ENCODE measurements around the gene JAK1.

Gene JAK1

GRCh38 chr1:64855557-64855956 lies 110.8 kb downstream of the JAK1 start:
- Histone ChIP-seq H3K9ac (ENCODE audit: low read length) (no peak overlapping the region), H3K4me1 (ENCODE audit: control insufficient read depth, low read depth, low read length) (no peaks in the 10 kb centered on the region), H4K5ac (ENCODE audit: low read length) (no peak overlapping the region), H3K18ac (ENCODE audit: low read length) (no peak overlapping the region), H3K4me2 (ENCODE audit: low read length) (no peak overlapping the region), H3K4ac (ENCODE audit: low read depth, low read length) (no peak overlapping the region), H2BK15ac (replicated peaks; ENCODE audit: low read depth) (no peak overlapping the region), H3K27me3 (ENCODE audit: insufficient read depth, low read length, poor library complexity) (no peaks in the 10 kb centered on the region), H3K56ac (ENCODE audit: low read length) (no peak overlapping the region), H3K27ac (ENCODE audit: low read depth, low read length) (no peak overlapping the region), H3K36me3 (ENCODE audit: control insufficient read depth, insufficient read depth, low read length) (peaks cover 2% of the 10 kb centered on the region), H3K79me1 (ENCODE audit: low read length) (no peaks in the 10 kb centered on the region), H3K79me2 (ENCODE audit: control insufficient read depth, insufficient read depth, low read length) (no peaks in the 10 kb centered on the region), H4K8ac (ENCODE audit: low read depth, low read length) (no peak overlapping the region), H3K4me3 (ENCODE audit: low read length) (no peak overlapping the region), H2AK5ac (ENCODE audit: low read length) (no peak overlapping the region), H2BK120ac (ENCODE audit: low read depth, low read length) (no peak overlapping the region), H3K23ac (ENCODE audit: low read length) (no peak overlapping the region), H2BK5ac (ENCODE audit: low read length) (no peak overlapping the region)
- no CpG with 5 or more reads among the region's 8 CpGs for WGBS (ENCODE audit: extremely low coverage, insufficient coverage, low lambda C conversion rate)
- DNase-seq = no peak

DNA sequence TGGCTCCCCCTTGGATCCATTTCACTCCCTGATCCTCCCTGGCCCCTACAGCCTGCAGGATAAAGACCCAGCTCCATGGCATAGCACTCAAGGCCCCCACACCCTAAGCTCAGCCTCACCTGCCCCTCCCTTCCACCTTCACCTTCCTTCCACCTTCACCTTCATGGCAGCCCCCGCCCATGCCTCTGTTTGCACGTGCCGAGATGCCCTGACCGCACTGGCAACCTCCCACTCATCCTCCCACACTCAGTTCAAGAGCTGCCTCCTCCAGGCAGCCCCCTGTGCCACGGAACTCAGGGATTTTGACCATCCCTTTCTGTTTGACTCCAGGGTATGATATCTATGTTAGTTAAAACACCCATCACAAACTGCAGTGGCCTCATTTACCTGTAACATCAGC lies 111.7 kb downstream of the JAK1 start:
- WGBS (ENCODE audit: extremely low coverage, insufficient coverage, low lambda C conversion rate) = no CpG with 5 or more reads among the region's 5 CpGs

DNA sequence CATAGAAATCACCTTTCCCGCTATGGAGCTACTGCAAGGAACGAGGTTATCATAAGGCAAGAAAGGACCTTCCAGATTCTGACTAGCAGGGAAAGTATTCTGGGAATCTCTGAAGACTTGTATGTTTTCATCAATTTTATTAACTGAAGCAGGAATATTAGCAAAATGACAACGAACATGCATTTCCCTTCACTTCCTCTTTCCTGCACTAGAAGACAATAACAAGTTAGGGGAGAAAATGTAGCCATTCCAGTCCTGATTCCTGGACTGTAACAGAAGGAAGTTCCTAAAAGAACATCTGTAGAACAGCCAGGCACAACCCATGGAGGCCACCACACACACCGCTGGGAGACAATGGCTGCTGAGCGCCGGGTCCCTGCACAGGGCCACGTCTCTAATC lies 114.7 kb downstream of the JAK1 start:
- no peaks in the 10 kb centered on the region for H3K27me3 ChIP-seq (ENCODE audit: insufficient read depth, low read length, poor library complexity)
- H3K4ac ChIP-seq (ENCODE audit: low read depth, low read length) = no peak overlapping the region
- no peak overlapping the region for H3K4me3 ChIP-seq (ENCODE audit: low read length)
- no peak overlapping the region for H3K56ac ChIP-seq (ENCODE audit: low read length)
- no CpG with 5 or more reads among the region's 7 CpGs for WGBS (ENCODE audit: extremely low coverage, insufficient coverage, low lambda C conversion rate)
- no peak overlapping the region for H3K18ac ChIP-seq (ENCODE audit: low read length)
- H2BK5ac ChIP-seq (ENCODE audit: low read length) = no peak overlapping the region
- H2BK120ac ChIP-seq (ENCODE audit: low read depth, low read length) = no peak overlapping the region
- H3K9ac ChIP-seq (ENCODE audit: low read length) = no peak overlapping the region
- H3K4me2 ChIP-seq (ENCODE audit: low read length) = no peak overlapping the region
- H3K4me1 ChIP-seq (ENCODE audit: control insufficient read depth, low read depth, low read length) = no peaks in the 10 kb centered on the region
- H3K36me3 ChIP-seq (ENCODE audit: control insufficient read depth, insufficient read depth, low read length) = no peaks in the 10 kb centered on the region
- no peak overlapping the region for H4K5ac ChIP-seq (ENCODE audit: low read length)
- DNase-seq = no peak
- no peaks in the 10 kb centered on the region for H3K79me1 ChIP-seq (ENCODE audit: low read length)
- H3K79me2 ChIP-seq (ENCODE audit: control insufficient read depth, insufficient read depth, low read length) = no peaks in the 10 kb centered on the region
- H2BK15ac ChIP-seq (replicated peaks; ENCODE audit: low read depth) = no peak overlapping the region
- no peak overlapping the region for H3K27ac ChIP-seq (ENCODE audit: low read depth, low read length)
- H4K8ac ChIP-seq (ENCODE audit: low read depth, low read length) = no peak overlapping the region
- H2AK5ac ChIP-seq (ENCODE audit: low read length) = no peak overlapping the region
- no peak overlapping the region for H3K23ac ChIP-seq (ENCODE audit: low read length)

More for the DNA sequence above, 111.7 kb downstream of the JAK1 start:
- no peak overlapping the region for H2BK5ac ChIP-seq (ENCODE audit: low read length)
- H4K8ac ChIP-seq (ENCODE audit: low read depth, low read length) = no peak overlapping the region
- H2AK5ac ChIP-seq (ENCODE audit: low read length) = no peak overlapping the region
- no peak overlapping the region for H2BK15ac ChIP-seq (replicated peaks; ENCODE audit: low read depth)
- no peak overlapping the region for H3K4ac ChIP-seq (ENCODE audit: low read depth, low read length)
- H3K9ac ChIP-seq (ENCODE audit: low read length) = no peak overlapping the region
- H3K36me3 ChIP-seq (ENCODE audit: control insufficient read depth, insufficient read depth, low read length) = no peaks in the 10 kb centered on the region
- H3K18ac ChIP-seq (ENCODE audit: low read length) = no peak overlapping the region
- no peak overlapping the region for H4K5ac ChIP-seq (ENCODE audit: low read length)
- no peaks in the 10 kb centered on the region for H3K79me2 ChIP-seq (ENCODE audit: control insufficient read depth, insufficient read depth, low read length)
- no peak overlapping the region for H3K27ac ChIP-seq (ENCODE audit: low read depth, low read length)
- H3K56ac ChIP-seq (ENCODE audit: low read length) = no peak overlapping the region
- no peak overlapping the region for H3K4me3 ChIP-seq (ENCODE audit: low read length)
- H3K27me3 ChIP-seq (ENCODE audit: insufficient read depth, low read length, poor library complexity) = no peaks in the 10 kb centered on the region
- no peak overlapping the region for H3K23ac ChIP-seq (ENCODE audit: low read length)
- DNase-seq = no peak
- no peak overlapping the region for H2BK120ac ChIP-seq (ENCODE audit: low read depth, low read length)
- H3K4me2 ChIP-seq (ENCODE audit: low read length) = no peak overlapping the region
- no peaks in the 10 kb centered on the region for H3K4me1 ChIP-seq (ENCODE audit: control insufficient read depth, low read depth, low read length)
- no peaks in the 10 kb centered on the region for H3K79me1 ChIP-seq (ENCODE audit: low read length)

- no peak for DNase-seq
- Histone ChIP-seq H3K27ac (ENCODE audit: low read depth, low read length) (no peak overlapping the region), H2BK15ac (replicated peaks; ENCODE audit: low read depth) (no peak overlapping the region), H3K23ac (ENCODE audit: low read length) (no peak overlapping the region), H3K4me2 (ENCODE audit: low read length) (no peak overlapping the region), H3K4me3 (ENCODE audit: low read length) (no peak overlapping the region), H3K79me2 (ENCODE audit: control insufficient read depth, insufficient read depth, low read length) (no peaks in the 10 kb centered on the region), H2BK5ac (ENCODE audit: low read length) (no peak overlapping the region), H3K4me1 (ENCODE audit: control insufficient read depth, low read depth, low read length) (no peaks in the 10 kb centered on the region), H2BK120ac (ENCODE audit: low read depth, low read length) (no peak overlapping the region), H3K27me3 (ENCODE audit: insufficient read depth, low read length, poor library complexity) (no peaks in the 10 kb centered on the region), H4K8ac (ENCODE audit: low read depth, low read length) (no peak overlapping the region), H3K36me3 (ENCODE audit: control insufficient read depth, insufficient read depth, low read length) (no peaks in the 10 kb centered on the region), H3K4ac (ENCODE audit: low read depth, low read length) (no peak overlapping the region), H3K18ac (ENCODE audit: low read length) (no peak overlapping the region), H2AK5ac (ENCODE audit: low read length) (no peak overlapping the region), H3K56ac (ENCODE audit: low read length) (no peak overlapping the region), H3K79me1 (ENCODE audit: low read length) (no peaks in the 10 kb centered on the region), H3K9ac (ENCODE audit: low read length) (no peak overlapping the region), H4K5ac (ENCODE audit: low read length) (no peak overlapping the region)
- no CpG with 5 or more reads among the region's 10 CpGs for WGBS (ENCODE audit: extremely low coverage, insufficient coverage, low lambda C conversion rate)
Observed at GRCh38 chr1:64850846-64851245, 115.5 kb downstream of the JAK1 start.

DNA sequence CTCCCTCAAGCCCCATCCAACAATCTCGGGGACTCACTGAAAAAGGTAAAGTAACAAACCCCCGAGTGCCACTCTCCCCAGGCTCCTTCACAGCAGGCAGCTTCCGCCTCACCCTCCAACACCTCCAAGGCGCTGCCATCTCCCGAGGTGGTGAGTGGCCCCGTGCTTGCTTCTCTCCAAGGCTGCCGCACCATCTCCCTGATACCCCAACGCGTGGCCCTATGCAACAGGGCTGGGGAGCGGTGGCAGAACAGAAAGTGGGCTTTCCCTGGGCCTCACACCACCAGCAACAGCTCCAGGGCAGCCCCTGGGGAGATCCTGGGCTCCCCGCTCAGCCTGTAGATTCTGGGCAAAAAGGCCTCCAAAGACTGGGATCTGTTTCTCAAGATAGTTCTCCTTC lies 116.4 kb downstream of the JAK1 start:
- Histone ChIP-seq H2BK15ac (replicated peaks; ENCODE audit: low read depth) (no peak overlapping the region), H3K36me3 (ENCODE audit: control insufficient read depth, insufficient read depth, low read length) (no peaks in the 10 kb centered on the region)
- no CpG with 5 or more reads among the region's 11 CpGs for WGBS (ENCODE audit: extremely low coverage, insufficient coverage, low lambda C conversion rate)

DNA sequence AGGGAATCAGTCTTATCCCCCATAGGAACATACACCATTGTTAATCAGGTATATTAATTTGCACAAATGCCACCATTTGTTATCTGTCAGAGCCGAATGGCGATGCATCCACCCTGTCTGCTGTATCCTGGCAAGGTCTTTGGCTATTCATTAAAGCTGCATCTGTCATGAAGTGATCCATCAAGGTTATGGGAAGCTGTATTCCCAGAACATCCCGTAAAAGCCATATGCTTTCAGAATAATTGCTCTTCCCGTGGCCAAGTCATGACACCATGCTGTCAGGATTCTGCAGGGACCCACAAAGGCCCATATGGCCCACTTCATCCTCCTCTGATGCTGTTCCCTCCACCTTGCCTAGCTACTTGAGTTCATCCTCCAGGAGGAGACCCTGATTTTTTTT lies 117.5 kb downstream of the JAK1 start:
- no peak overlapping the region for H3K9ac ChIP-seq (ENCODE audit: low read length)
- DNase-seq = no peak
- H3K4me3 ChIP-seq (ENCODE audit: low read length) = no peak overlapping the region
- H4K5ac ChIP-seq (ENCODE audit: low read length) = no peak overlapping the region
- no peaks in the 10 kb centered on the region for H3K4me1 ChIP-seq (ENCODE audit: control insufficient read depth, low read depth, low read length)
- no peak overlapping the region for H4K8ac ChIP-seq (ENCODE audit: low read depth, low read length)
- H3K18ac ChIP-seq (ENCODE audit: low read length) = no peak overlapping the region
- no peaks in the 10 kb centered on the region for H3K79me1 ChIP-seq (ENCODE audit: low read length)
- no peaks in the 10 kb centered on the region for H3K27me3 ChIP-seq (ENCODE audit: insufficient read depth, low read length, poor library complexity)
- H2BK15ac ChIP-seq (replicated peaks; ENCODE audit: low read depth) = no peak overlapping the region
- H3K23ac ChIP-seq (ENCODE audit: low read length) = no peak overlapping the region
- WGBS (ENCODE audit: extremely low coverage, insufficient coverage, low lambda C conversion rate) = no CpG with 5 or more reads among the region's 4 CpGs
- no peak overlapping the region for H2BK120ac ChIP-seq (ENCODE audit: low read depth, low read length)
- H3K27ac ChIP-seq (ENCODE audit: low read depth, low read length) = no peak overlapping the region
- no peak overlapping the region for H3K56ac ChIP-seq (ENCODE audit: low read length)
- no peaks in the 10 kb centered on the region for H3K36me3 ChIP-seq (ENCODE audit: control insufficient read depth, insufficient read depth, low read length)
- H3K4me2 ChIP-seq (ENCODE audit: low read length) = no peak overlapping the region
- H3K4ac ChIP-seq (ENCODE audit: low read depth, low read length) = no peak overlapping the region
- no peaks in the 10 kb centered on the region for H3K79me2 ChIP-seq (ENCODE audit: control insufficient read depth, insufficient read depth, low read length)
- H2AK5ac ChIP-seq (ENCODE audit: low read length) = no peak overlapping the region
- no peak overlapping the region for H2BK5ac ChIP-seq (ENCODE audit: low read length)

More for the DNA sequence above, 116.4 kb downstream of the JAK1 start:
- no peak overlapping the region for H3K9ac ChIP-seq (ENCODE audit: low read length)
- no peaks in the 10 kb centered on the region for H3K79me1 ChIP-seq (ENCODE audit: low read length)
- no peak overlapping the region for H3K56ac ChIP-seq (ENCODE audit: low read length)
- H3K27me3 ChIP-seq (ENCODE audit: insufficient read depth, low read length, poor library complexity) = no peaks in the 10 kb centered on the region
- no peak overlapping the region for H3K18ac ChIP-seq (ENCODE audit: low read length)
- no peak overlapping the region for H2AK5ac ChIP-seq (ENCODE audit: low read length)
- no peak overlapping the region for H3K27ac ChIP-seq (ENCODE audit: low read depth, low read length)
- H3K79me2 ChIP-seq (ENCODE audit: control insufficient read depth, insufficient read depth, low read length) = no peaks in the 10 kb centered on the region
- DNase-seq = no peak
- no peak overlapping the region for H4K5ac ChIP-seq (ENCODE audit: low read length)
- H2BK120ac ChIP-seq (ENCODE audit: low read depth, low read length) = no peak overlapping the region
- H3K4ac ChIP-seq (ENCODE audit: low read depth, low read length) = no peak overlapping the region
- no peaks in the 10 kb centered on the region for H3K4me1 ChIP-seq (ENCODE audit: control insufficient read depth, low read depth, low read length)
- no peak overlapping the region for H4K8ac ChIP-seq (ENCODE audit: low read depth, low read length)
- no peak overlapping the region for H3K4me2 ChIP-seq (ENCODE audit: low read length)
- no peak overlapping the region for H3K23ac ChIP-seq (ENCODE audit: low read length)
- H2BK5ac ChIP-seq (ENCODE audit: low read length) = no peak overlapping the region
- H3K4me3 ChIP-seq (ENCODE audit: low read length) = no peak overlapping the region
